GM18873 (cell line): ENCODE measurements around the gene SH2D5.

Experiments
- ATAC-seq: cut with Tn5 transposase; IDR thresholded peaks from one replicate; pipeline ENCODE4 v1.9.1; 2021; ENCODE audit warnings: mild to moderate bottlenecking, moderate library complexity, moderate number of reproducible peaks; ENCODE audit not compliant: unreplicated experiment, low FRiP score

Gene SH2D5

DNA sequence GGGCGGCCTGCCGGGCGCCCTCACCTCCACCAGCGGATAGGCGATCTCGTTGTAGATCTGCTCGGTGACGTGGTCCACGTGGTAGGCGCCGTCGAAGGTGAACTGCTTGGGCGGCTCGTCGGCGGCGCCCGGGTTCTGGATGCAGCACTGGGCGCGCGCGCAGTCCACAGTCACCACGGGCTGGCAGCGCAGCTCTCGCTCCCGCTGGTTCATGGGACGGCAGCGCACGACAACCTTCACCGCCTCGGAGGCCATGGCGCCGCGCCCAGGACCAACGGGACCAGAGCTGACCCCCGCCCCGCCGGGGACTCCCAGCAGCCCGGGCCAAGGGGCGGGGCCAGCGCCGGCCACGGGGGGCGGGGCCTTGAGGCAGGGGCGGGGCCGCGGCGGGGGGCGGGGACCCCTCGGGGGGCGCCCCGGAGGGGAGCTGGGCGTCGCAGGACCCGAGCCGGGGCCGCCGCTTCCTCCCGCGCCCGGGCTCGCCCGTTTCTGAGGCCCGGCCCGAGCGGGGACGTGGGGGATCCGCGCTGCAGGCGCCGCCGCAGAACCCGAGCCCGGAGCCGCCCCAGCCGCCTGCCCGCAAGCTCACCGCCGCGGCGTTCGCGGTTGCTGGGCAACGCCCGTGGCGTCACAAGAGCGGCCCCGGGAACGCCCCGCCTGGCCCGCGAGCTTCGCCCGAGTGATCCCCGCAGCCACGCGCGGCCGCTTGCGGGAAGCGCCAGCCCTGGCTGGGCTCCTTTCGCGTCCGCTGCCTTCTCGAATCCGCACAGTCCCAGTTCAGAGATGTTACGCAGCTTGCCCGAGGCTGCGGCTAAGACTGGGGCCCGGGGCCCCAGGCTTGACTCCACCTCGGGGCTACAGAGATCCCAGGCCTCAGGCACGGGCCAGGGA is 14.8 kb downstream of the SH2D5 start, which contains the start of gene KIF17:
Gene KIF17 (minus strand): TSS at position 556 of the 891 bp plus-strand sequence. CDS start 301 bp downstream, at position 255.
- ATAC-seq: no peak

DNA sequence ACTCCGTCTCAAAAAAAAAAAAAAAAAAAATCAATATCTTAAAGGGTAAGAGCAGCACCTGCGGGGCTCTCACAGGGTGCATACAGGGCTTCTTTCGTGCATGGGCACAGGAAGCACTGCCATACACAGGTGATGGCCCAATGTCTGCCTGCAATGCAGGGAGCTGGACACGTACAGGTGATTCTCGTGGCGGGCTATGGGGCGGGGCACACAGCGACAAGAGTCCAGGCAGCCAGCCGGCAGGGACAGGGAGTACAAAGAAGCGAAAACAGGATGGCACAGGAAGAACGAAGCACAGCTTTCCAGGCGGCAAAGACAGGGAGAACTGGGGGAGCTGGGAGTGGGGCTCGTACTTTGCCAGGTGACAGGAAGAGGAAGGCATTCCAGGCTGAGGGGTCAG is 16.3 kb downstream of the SH2D5 start:
- no peak for ATAC-seq

DNA sequence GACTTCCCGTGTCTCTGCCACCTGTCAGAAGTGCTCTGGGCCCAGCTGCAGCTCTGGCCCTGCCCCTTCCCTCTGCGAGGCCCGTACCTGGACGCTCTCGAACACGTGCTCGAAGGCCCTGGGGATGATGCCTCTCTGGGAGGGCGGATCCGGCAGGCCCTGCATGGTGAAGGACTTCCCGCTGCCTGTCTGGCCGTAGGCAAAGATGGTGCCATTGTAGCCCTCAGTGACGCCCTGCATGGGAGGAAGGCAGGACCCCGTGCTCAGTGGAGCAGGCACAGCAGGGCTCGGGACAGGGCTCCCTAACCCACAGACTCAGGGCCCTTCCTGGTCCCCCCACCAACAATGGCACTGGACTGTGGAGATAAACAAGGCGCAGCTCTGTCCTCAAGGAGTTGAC is 17.1 kb downstream of the SH2D5 start:
- no peak for ATAC-seq

GRCh38 chr1:20713440-20713839 is 19.1 kb downstream of the SH2D5 start:
- ATAC-seq: no peak

DNA sequence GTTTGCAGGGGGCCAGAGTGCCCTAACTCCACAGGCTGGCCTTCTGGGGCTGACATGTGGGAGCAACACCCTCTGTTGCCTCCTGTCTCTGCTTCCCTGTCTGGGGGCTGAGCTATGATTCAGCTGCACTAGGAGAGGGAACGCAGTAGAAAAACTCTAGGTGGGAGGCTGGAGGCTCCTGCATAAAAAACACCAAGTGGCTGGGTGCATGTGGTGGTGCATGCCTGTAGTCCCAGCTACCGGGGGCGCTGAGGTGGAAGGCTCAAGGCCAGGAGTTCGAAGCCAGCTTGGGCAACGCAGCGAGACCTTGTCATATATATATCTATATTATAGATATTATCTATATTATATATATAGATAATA is 20.3 kb downstream of the SH2D5 start:
- no peak for ATAC-seq

- ATAC-seq: no peak
Observed at GRCh38 chr1:20711285-20712214, 21.0 kb downstream of the SH2D5 start.

DNA sequence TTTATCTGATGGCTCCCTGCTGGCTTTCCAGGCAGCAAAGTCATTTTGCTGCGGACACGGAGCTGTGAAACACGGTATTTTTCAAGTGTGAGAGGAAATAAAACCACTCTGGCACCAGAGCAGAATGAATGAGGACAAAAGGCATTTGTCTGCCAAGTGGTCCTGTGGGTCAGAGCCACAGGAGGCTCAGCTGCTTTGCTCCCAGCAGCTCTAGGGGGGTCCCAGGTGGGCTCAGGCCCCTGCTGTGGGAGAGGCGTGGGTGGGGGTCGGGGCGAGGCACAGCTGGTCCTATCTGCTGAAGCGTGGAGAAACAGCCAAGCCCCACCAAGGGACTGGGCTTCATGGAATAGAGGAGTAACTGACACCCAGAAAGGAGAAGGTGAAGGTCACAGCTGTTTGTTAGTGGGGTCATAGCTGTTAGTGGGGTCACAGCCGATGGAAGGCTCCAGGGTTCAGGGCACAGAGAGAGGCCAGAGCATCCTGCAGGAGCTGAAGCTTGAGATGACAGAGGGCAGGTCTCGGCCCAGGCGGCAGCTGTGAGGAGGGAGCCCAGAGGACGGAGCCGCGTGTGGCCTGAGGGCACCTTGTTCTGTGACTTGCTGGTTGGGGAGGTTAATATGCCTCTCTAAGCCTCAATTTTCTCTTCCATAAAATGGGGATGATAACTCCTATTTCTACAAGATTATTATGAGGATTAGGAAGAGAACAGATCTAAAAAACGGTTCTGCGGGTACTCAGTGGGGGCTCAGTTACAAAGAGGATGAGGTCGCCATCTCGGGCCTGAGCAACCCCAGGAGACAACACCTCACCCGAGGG is 21.8 kb downstream of the SH2D5 start:
- no peak for ATAC-seq

GRCh38 chr1:20709868-20710267 is 22.6 kb downstream of the SH2D5 start:
- no peak for ATAC-seq

DNA sequence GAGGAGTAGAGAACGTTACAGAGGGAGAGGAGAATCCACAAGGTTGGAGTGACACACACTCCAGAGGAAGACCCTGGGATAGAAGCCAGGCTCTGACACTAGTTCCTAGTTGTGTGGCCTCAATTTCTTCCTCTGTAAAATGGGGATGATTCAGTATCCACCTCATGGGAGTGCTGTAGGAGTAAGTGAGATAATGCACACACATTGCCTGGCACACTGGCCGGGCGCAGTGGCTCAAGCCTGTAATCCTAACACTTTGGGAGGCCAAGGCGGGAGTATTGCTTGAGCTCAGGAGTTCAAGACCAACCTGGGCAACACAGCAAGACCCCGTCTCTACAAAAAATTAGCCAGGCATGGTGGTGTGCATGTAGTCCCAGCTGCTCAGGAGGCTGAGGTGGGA is 23.6 kb downstream of the SH2D5 start:
- ATAC-seq: no peak

- ATAC-seq: no peak
Observed at GRCh38 chr1:20708057-20708456, 24.4 kb downstream of the SH2D5 start.

- no peak for ATAC-seq
Observed at GRCh38 chr1:20706841-20707240, 25.7 kb downstream of the SH2D5 start.

GRCh38 chr1:20705203-20705755 is 27.2 kb downstream of the SH2D5 start:
- ATAC-seq: no peak

DNA sequence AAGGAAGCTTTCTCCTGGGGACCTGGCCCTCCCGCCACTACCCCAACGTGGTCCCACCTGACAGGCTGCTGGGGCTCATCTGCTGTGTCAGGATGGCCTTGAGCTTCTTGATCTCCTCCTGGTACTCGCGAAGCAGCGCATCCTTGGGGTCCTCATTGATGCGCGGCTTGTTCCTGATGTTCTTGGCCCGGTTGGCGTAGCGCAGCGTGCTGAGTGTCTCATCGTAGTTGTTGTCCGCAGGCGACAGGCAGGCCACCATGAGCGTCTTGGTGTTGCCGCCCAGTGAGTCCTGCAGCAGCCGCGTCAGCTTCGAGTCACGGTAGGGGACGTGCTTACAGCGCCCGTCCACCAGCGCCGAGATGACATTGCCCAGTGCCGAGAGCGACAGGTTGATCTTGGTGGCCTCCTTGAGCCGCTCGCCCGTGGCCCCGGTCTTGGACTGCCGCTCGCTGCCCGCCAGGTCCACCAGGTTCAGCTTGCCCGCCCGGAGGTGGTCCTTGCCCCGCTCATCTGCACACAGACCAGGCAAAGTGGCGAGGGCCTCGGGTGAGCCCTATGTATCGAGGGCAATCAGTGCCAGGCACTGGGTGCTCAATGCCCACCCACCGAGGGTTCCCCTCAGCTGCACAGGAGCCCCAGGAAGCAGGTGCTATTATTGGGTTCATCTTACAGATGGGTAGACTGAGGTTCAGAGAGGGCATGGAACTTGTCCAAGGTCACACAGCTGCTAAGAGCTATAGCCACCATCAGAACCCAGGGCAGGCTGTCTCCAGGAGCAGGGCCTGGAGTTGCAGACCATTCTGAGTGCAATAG is 27.9 kb downstream of the SH2D5 start:
- no peak for ATAC-seq

DNA sequence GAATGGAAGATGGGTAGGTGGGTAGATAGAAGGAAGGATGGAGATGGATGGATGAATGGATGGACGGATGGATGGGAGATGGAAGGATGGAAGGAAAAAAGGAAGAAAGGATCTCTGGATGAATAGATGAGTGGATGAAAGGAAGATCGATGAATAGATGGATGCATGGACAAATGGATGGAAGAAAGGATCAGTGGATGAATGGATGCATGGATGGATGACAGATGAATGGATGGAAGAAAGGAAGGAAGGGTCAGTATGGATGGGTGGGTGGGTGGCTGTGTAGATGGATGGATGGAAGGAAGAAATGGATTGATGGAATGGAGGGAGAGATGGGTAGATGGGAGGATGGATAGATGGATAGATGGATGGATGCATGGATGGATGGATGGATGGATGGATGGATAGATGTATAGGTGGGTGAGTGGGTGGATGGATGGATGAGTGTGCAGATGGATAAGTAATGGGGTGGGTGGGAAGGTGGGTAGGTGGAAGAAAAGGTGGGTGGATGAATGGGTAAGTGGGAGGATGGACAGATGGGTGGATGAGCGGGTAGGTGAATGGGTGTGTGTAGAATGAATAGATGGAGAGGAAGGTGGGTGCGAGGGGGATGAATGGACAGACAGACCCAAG is 29.3 kb downstream of the SH2D5 start:
- no peak for ATAC-seq

GRCh38 chr1:20702416-20702815 is 30.1 kb downstream of the SH2D5 start:
- no peak for ATAC-seq

- ATAC-seq: no peak
Observed at GRCh38 chr1:20701847-20702246, 30.7 kb downstream of the SH2D5 start.

DNA sequence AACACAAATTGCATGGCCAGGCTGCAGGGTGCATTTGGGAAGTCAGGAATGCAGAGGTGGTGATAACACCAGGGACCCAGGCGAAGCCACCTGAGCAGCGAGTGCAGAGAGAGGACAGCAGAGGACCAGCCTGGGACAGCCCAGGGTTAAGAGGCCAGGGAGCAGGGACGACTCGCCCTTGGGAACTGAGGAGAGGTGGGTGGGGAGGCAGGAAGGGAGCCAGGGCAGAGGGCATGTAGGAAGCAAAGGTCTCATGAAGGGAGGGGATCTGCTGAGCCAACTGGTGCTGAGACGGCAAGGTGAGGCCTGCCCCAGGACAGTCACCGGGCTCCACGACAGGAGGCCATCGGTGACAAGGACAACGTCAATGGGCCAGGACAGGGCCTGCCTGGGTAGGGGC is 31.1 kb downstream of the SH2D5 start:
- ATAC-seq: no peak

DNA sequence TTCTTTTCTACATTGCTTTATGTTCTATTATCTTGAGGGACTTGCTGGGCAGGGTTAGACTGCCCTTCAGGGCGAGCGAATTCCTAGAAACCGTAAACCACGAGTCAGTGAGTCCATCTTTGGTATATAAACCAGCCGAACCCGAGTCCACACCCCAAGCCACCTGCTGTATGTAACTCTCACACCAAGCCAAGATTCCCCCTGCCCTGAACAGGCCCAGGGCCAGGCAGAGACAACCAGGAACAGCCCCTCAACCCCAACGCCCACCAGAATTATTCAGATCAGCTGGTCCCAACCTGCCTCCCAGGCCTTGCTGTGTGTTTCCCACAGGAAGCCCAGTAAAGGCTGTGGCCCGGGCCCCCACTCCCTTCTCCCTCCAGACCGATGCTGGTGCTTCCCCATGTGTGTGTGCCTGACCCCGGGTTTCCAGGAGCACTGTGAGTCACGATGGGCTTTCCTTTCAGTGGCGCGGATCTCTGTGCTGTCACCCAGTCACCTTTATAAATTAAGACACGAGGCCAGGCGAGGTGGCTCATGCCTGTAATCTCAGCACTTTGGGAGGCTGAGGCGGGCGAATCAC is 31.8 kb downstream of the SH2D5 start:
- no peak for ATAC-seq

GRCh38 chr1:20699558-20699957 is 32.9 kb downstream of the SH2D5 start:
- no peak for ATAC-seq
